B cell (primary cell): ENCODE results near the gene PPP1CB. TPM values are rescaled to one million over a fixed set of nuclear protein-coding genes. Genes with fewer than 3 reads are reported as not detected.
"Not testable (repeated sequence)": the region's sequence is repeated elsewhere in the genome, so short reads cannot be mapped to it uniquely, and the experiment has no call there.

Source experiments
- ATAC-seq: fragments of 200-7000 bp; cut with Tn5 transposase; one replicate; pipeline ENCODE4 v1.10.0; 2021; ENCODE audit warnings: low read depth, mild to moderate bottlenecking, moderate number of reproducible peaks, moderate library complexity
- CTCF ChIA-PET: fragments of 350-600 bp; sonication (Branson Sonifier 250); formaldehyde crosslinking; loops from one replicate; lab custom pipeline; 2021; ENCODE audit warnings: antibody characterized with exemption, inconsistent platforms; lab: Charles Lee
- POLR2A ChIA-PET: fragments of 350-600 bp; sonication (Branson Sonifier 250); formaldehyde crosslinking; loops from one replicate; lab custom pipeline; 2021; ENCODE audit warnings: antibody characterized with exemption; lab: Charles Lee
- DNase-seq: peaks from one replicate; pipeline ENCODE4 v3.0.0; 2013
- H2AFZ ChIP-seq: 2 replicates; pipeline ENCODE4 v1.6.1; 2012; ENCODE audit warnings: mild to moderate bottlenecking, low read depth, low read length; ENCODE audit not compliant: insufficient read depth, poor library complexity, severe bottlenecking
- H3K27ac ChIP-seq, 2 donors: 1 replicate in 1 of 2; 2 replicates in 1 of 2; pipeline ENCODE4 v1.5.1; 2012 to 2013; ENCODE audit warnings: low read length in 2 of 2, mild to moderate bottlenecking in 2 of 2, moderate library complexity in 1 of 2
- H3K27me3 ChIP-seq, 4 experiments: fragments of 200-600 bp in 1 of 4; sonication (generic) in 1 of 4; replicated peaks in 1 of 4; 1 replicate in 2 of 4; 2 replicates in 2 of 4; pipeline versions ENCODE4 v1.6.1 to v1.7.0; 2013 to 2016; ENCODE audit warnings: low read length in 3 of 4, mild to moderate bottlenecking in 2 of 4, mixed read lengths in 1 of 4, moderate library complexity in 1 of 4; ENCODE audit not compliant: insufficient read depth in 4 of 4, control insufficient read depth in 3 of 4; ENCODE audit errors: control extremely low read depth in 1 of 4
- H3K36me3 ChIP-seq, 2 experiments: replicated peaks in 1 of 2; 1 replicate in 1 of 2; 2 replicates in 1 of 2; pipeline versions ENCODE4 v1.6.1 to v1.7.1; 2013; ENCODE audit warnings: low read length in 1 of 2; ENCODE audit not compliant: insufficient read depth in 2 of 2, control insufficient read depth in 1 of 2; ENCODE audit errors: control extremely low read depth in 1 of 2, extremely low read depth in 1 of 2
- H3K4me1 ChIP-seq, 2 donors: fragments of 200-600 bp in 1 of 2; sonication (generic) in 1 of 2; 1 replicate in 1 of 2; 2 replicates in 1 of 2; pipeline versions ENCODE4 v1.5.1 to v1.6.1; 2013 to 2017; ENCODE audit warnings: low read length in 2 of 2; ENCODE audit not compliant: control insufficient read depth in 2 of 2, insufficient read depth in 2 of 2
- H3K4me2 ChIP-seq: replicated peaks from 2 replicates; pipeline ENCODE3; 2012; ENCODE audit warnings: mild to moderate bottlenecking, low read depth, low read length; ENCODE audit not compliant: poor library complexity, severe bottlenecking
- H3K4me3 ChIP-seq, 5 experiments: fragments of 200-600 bp in 1 of 5; sonication (generic) in 1 of 5; 1 replicate in 3 of 5; 2 replicates in 2 of 5; pipeline versions ENCODE4 v1.5.1 to v1.7.0; 2011 to 2016; ENCODE audit warnings: low read length in 4 of 5, mild to moderate bottlenecking in 4 of 5, low read depth in 2 of 5, control low read depth in 1 of 5, moderate library complexity in 1 of 5; ENCODE audit not compliant: insufficient read depth in 1 of 5; ENCODE audit errors: control extremely low read depth in 1 of 5, extremely low read depth in 1 of 5
- H3K79me2 ChIP-seq: fragments of 200-600 bp; sonication (generic); one replicate; pipeline ENCODE4 v1.6.0; 2016; ENCODE audit warnings: low read length; ENCODE audit not compliant: control insufficient read depth, insufficient read depth
- H3K9ac ChIP-seq: fragments of 200-600 bp; sonication (generic); 2 replicates; pipeline ENCODE4 v1.6.1; 2017; ENCODE audit warnings: mild to moderate bottlenecking, low read length, moderate library complexity
- H3K9me3 ChIP-seq, 3 donors: one replicate each; pipeline versions ENCODE4 v1.6.1 to v1.7.1; 2013; ENCODE audit warnings: low read length in 2 of 3; ENCODE audit not compliant: control insufficient read depth in 2 of 3, insufficient read depth in 1 of 3; ENCODE audit errors: control extremely low read depth in 1 of 3
- H4K20me1 ChIP-seq: 2 replicates; pipeline ENCODE4 v1.6.0; 2012; ENCODE audit warnings: mild to moderate bottlenecking, low read length; ENCODE audit not compliant: insufficient read depth, control insufficient read depth, poor library complexity, severe bottlenecking
- H3K27ac Mint-ChIP-seq: one replicate; pipeline ENCODE4 v1.8.0; 2021; ENCODE audit warnings: mixed read lengths
- H3K27me3 Mint-ChIP-seq: one replicate; pipeline ENCODE4 v1.8.0; 2021; ENCODE audit warnings: mixed read lengths
- H3K4me1 Mint-ChIP-seq: one replicate; pipeline ENCODE4 v1.8.0; 2021; ENCODE audit warnings: mixed read lengths
- H3K4me3 Mint-ChIP-seq: one replicate; pipeline ENCODE4 v1.8.0; 2021; ENCODE audit warnings: mixed read lengths
- H3K9me3 Mint-ChIP-seq: one replicate; pipeline ENCODE4 v1.8.0; 2022; ENCODE audit warnings: mixed read lengths; ENCODE audit not compliant: insufficient read depth
- EZH2 ChIP-seq: IDR thresholded peaks from 2 replicates; pipeline ENCODE4 v1.6.1; 2012; ENCODE audit warnings: borderline replicate concordance, low read depth, mild to moderate bottlenecking, moderate library complexity, low read length; ENCODE audit not compliant: insufficient read depth, poor library complexity, severe bottlenecking
- WGBS: methylation state at CpG from one replicate; pipeline ENCODE4 v1.1.5; 2013; ENCODE audit warnings: missing lambda C conversion rate; ENCODE audit not compliant: insufficient coverage; 5-methylcytosine and 5-hydroxymethylcytosine counted together
- intact Hi-C: fragments of 100-400 bp; cut with micrococcal nuclease; formaldehyde crosslinking; loops from one replicate; pipeline ENCODE4 v1.10.0; 2022
- polyA plus RNA-seq: library from polyadenylated mRNA; depleted of rRNA; stranded (reverse); fragments of >200 nt; gene quantifications from 2 replicates; pipeline ENCODE4 v1.2.3, GENCODE V29; 2012
- total RNA-seq, 2 donors: library from RNA; stranded (reverse); fragments of 120-200 nt in 1 of 2; gene quantifications; 1 replicate in 1 of 2; 2 replicates in 1 of 2; pipeline versions ENCODE4 v1.2.3 to v1.2.4, GENCODE V29; 2013 to 2022

Gene PPP1CB
- total and polyA plus RNA-seq, 2 donors (not counting 1 experiment from before 2014, with no cell fraction given) = 26.9 to 152 TPM

DNA sequence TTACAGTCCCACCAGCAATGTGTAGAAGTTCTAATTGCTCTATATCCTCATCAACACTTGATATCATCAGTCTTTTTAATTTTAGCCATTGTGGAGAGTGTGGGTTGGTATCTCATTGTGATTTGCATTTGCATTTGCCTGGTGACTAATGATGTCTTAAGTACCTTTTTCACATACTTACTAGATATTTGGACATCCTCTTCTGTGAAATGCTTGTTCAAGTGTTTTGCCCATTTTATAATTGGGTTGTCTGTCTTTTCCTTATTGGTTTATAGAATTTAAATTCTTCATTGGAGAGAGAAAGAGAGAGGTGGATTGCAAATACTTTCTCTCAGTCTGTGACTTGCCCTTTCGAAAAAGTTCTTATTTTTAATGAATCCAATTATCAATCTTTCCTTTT is 14.0 kb upstream of the PPP1CB start:
- Mint-ChIP-seq H3K4me1 (no peaks in the 10 kb centered on the region), H3K4me3 (no peak overlapping the region), H3K9me3 (peaks cover 5% of the 10 kb centered on the region), H3K27me3 (no peaks in the 10 kb centered on the region), H3K27ac (no peak overlapping the region)
- Histone ChIP-seq H3K4me3 (no peak overlapping the region), H3K9ac (no peak overlapping the region), H3K27ac (no peak overlapping the region), H2AFZ (no peak overlapping the region), H3K36me3 (no peaks in the 10 kb centered on the region), H3K27me3 (peaks cover 0 to 6% (median 0%) of the 10 kb centered on the region in 4 experiments), H3K9me3 (peaks cover 2 to 8% (median 5%) of the 10 kb centered on the region in 3 donors), H3K79me2 (no peaks in the 10 kb centered on the region), H3K4me2 (no peak overlapping the region), H4K20me1 (no peaks in the 10 kb centered on the region), H3K4me1 (no peaks in the 10 kb centered on the region)
- DNase-seq (no peak), ATAC-seq (no peak)
- intact Hi-C loops = no loop called here
- ChIA-PET CTCF (no interaction called here), POLR2A (no interaction called here)
- WGBS = no CpG with 5 or more reads among the region's 1 CpG
- no peak for TF ChIP-seq EZH2

DNA sequence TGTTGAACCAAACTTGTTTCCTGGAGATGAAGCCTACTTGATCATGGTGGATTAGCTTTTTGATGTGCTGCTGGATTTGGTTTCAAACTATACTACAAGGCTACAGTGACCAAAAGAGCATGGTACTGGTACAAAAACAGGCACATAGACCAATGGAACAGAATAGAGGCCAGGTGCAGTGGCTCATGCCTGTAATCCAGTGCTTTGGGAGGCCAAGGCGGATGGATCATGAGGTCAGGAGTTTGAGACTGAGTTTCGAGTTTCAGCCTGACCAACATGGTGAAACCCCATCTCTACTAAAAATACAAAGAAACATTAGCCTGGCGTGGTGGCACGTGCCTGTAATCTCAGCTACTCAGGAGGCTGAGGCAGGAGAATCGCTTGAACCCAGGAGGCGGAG is 9.0 kb upstream of the PPP1CB start:
- CTCF ChIA-PET = interaction anchor here (0.6 kb wide), 1 partner anchor 1072 kb away, joined by 3 read pairs; no protein-coding TSS in a partner anchor
- H3K4me3 ChIP-seq, POLR2A ChIA-PET, H3K9me3 Mint-ChIP-seq, H3K9me3 ChIP-seq, H3K4me2 ChIP-seq, H3K4me1 ChIP-seq, H4K20me1 ChIP-seq, H3K79me2 ChIP-seq, H3K9ac ChIP-seq, H3K27me3 ChIP-seq, H3K27ac Mint-ChIP-seq, ATAC-seq, H3K36me3 ChIP-seq, DNase-seq, H3K4me1 Mint-ChIP-seq, H2AFZ ChIP-seq, H3K27me3 Mint-ChIP-seq, intact Hi-C loops, H3K4me3 Mint-ChIP-seq, H3K27ac ChIP-seq: not testable (repeated sequence)
- 92% methylated on average over 2 of the region's 6 CpGs for WGBS
